ENCODE data around the gene CLASP2.
"Not testable (repeated sequence)": the region's sequence is repeated elsewhere in the genome, so short reads cannot be mapped to it uniquely, and the experiment has no call there.

The CLASP2 gene

DNA sequence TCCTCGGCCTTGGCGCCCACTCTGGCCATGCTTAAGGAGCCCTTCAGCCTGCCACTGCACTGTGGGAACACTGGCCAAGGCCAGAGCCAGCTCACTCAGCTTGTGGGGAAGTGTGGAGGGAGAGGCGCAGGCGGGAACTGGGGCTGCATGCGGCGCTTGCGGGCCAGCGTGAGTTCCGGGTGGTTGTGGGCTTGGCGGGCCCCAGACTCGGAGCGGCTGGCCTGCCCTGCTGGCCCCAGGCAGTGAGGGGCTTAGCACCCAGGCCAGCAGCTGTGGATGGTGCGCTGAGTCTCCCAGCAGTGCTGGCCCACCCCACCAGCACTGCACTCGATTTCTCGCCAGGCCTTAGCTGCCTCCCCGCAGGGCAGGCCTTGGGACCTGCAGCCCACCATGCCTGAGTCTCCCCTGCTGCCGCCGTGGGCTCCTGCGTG, 264.7 kb downstream of the CLASP2 start:
- no peak for TF ChIP-seq ARNTL (CRISPR knock-in tag; IDR thresholded peaks at IDR 0.05; ENCODE audit: borderline replicate concordance, low read depth)
- TF ChIP-seq ZFP30 (CRISPR knock-in tag; IDR thresholded peaks at IDR 0.05), result no peak
- no peak for TF ChIP-seq ISL1 (CRISPR knock-in tag; IDR thresholded peaks at IDR 0.05)
- TF ChIP-seq, protein P1, sequence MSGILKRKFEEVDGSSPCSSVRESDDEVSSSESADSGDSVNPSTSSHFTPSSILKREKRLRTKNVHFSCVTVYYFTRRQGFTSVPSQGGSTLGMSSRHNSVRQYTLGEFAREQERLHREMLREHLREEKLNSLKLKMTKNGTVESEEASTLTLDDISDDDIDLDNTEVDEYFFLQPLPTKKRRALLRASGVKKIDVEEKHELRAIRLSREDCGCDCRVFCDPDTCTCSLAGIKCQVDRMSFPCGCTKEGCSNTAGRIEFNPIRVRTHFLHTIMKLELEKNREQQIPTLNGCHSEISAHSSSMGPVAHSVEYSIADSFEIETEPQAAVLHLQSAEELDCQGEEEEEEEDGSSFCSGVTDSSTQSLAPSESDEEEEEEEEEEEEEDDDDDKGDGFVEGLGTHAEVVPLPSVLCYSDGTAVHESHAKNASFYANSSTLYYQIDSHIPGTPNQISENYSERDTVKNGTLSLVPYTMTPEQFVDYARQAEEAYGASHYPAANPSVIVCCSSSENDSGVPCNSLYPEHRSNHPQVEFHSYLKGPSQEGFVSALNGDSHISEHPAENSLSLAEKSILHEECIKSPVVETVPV (CRISPR knock-in tag; IDR thresholded peaks at IDR 0.05), result no peak
- no peak for TF ChIP-seq BACH2 (CRISPR knock-in tag; IDR thresholded peaks at IDR 0.05; ENCODE audit: borderline replicate concordance)
- no peak for TF ChIP-seq GLIS3 (CRISPR knock-in tag; IDR thresholded peaks at IDR 0.05)
- no peak for TF ChIP-seq ZNF565 (CRISPR knock-in tag; conservative IDR thresholded peaks at IDR 0.05; ENCODE audit: low read depth)
- no peak for TF ChIP-seq OSR1 (CRISPR knock-in tag; IDR thresholded peaks at IDR 0.05)

DNA sequence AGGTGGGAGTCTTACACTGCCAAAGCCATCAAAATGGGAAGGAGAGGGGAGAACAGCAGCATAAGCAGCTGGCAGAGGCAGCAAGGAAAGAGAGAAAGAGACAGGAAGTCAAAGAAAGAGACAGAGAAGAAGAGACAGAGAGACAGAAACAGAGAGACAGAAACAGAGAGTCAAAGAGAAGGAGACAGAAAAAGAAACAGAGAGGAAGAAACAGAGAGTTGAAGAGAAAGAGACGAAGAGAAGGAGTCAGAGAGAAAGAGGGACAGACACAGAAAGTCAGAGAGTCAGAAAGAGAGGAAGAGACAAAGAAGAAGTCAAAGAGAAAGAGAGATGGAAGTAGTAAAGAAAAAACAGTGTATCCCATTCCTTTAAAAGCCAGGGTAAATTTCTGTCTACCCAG, 266.1 kb downstream of the CLASP2 start:
- ATAC-seq, result not testable (repeated sequence)

More for the DNA sequence above, 264.7 kb downstream of the CLASP2 start:
- ATAC-seq, result no peak

DNA sequence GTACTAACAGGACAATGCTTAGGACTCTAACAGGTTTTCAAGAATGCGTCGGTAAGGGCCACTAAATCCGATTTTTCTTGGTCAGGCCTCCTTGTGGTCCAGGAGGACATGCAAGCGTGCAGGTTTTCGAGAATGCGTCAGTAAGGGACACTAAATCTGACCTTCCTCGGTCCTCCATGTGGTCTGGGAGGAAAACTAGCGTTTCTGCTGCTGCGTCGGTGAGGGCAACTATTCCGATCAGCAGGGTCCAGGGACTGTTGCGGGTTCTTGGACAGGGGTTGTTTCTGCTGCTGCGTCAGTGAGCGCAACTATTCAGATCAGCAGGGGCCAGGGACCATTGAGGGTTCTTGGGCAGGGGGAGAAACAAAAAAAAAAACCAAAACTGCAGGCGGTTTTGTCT, 270.1 kb downstream of the CLASP2 start:
- no peak for ATAC-seq
- TF ChIP-seq, protein P2, sequence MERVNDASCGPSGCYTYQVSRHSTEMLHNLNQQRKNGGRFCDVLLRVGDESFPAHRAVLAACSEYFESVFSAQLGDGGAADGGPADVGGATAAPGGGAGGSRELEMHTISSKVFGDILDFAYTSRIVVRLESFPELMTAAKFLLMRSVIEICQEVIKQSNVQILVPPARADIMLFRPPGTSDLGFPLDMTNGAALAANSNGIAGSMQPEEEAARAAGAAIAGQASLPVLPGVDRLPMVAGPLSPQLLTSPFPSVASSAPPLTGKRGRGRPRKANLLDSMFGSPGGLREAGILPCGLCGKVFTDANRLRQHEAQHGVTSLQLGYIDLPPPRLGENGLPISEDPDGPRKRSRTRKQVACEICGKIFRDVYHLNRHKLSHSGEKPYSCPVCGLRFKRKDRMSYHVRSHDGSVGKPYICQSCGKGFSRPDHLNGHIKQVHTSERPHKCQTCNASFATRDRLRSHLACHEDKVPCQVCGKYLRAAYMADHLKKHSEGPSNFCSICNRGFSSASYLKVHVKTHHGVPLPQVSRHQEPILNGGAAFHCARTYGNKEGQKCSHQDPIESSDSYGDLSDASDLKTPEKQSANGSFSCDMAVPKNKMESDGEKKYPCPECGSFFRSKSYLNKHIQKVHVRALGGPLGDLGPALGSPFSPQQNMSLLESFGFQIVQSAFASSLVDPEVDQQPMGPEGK (CRISPR knock-in tag; IDR thresholded peaks at IDR 0.05; ENCODE audit: borderline replicate concordance), result no peak
- TF ChIP-seq, protein P3, sequence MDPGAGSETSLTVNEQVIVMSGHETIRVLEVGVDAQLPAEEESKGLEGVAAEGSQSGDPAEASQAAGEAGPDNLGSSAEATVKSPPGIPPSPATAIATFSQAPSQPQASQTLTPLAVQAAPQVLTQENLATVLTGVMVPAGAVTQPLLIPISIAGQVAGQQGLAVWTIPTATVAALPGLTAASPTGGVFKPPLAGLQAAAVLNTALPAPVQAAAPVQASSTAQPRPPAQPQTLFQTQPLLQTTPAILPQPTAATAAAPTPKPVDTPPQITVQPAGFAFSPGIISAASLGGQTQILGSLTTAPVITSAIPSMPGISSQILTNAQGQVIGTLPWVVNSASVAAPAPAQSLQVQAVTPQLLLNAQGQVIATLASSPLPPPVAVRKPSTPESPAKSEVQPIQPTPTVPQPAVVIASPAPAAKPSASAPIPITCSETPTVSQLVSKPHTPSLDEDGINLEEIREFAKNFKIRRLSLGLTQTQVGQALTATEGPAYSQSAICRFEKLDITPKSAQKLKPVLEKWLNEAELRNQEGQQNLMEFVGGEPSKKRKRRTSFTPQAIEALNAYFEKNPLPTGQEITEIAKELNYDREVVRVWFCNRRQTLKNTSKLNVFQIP (CRISPR knock-in tag; IDR thresholded peaks at IDR 0.05; ENCODE audit: borderline replicate concordance, low read depth), result no peak
- no peak for TF ChIP-seq PPARA (CRISPR knock-in tag; IDR thresholded peaks at IDR 0.05; ENCODE audit: borderline replicate concordance)
- TF ChIP-seq CSDC2 (CRISPR knock-in tag; IDR thresholded peaks at IDR 0.05), result no peak
- TF ChIP-seq, protein P4, sequence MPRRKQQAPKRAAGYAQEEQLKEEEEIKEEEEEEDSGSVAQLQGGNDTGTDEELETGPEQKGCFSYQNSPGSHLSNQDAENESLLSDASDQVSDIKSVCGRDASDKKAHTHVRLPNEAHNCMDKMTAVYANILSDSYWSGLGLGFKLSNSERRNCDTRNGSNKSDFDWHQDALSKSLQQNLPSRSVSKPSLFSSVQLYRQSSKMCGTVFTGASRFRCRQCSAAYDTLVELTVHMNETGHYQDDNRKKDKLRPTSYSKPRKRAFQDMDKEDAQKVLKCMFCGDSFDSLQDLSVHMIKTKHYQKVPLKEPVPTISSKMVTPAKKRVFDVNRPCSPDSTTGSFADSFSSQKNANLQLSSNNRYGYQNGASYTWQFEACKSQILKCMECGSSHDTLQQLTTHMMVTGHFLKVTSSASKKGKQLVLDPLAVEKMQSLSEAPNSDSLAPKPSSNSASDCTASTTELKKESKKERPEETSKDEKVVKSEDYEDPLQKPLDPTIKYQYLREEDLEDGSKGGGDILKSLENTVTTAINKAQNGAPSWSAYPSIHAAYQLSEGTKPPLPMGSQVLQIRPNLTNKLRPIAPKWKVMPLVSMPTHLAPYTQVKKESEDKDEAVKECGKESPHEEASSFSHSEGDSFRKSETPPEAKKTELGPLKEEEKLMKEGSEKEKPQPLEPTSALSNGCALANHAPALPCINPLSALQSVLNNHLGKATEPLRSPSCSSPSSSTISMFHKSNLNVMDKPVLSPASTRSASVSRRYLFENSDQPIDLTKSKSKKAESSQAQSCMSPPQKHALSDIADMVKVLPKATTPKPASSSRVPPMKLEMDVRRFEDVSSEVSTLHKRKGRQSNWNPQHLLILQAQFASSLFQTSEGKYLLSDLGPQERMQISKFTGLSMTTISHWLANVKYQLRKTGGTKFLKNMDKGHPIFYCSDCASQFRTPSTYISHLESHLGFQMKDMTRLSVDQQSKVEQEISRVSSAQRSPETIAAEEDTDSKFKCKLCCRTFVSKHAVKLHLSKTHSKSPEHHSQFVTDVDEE (CRISPR knock-in tag; IDR thresholded peaks at IDR 0.05), result no peak
- TF ChIP-seq ZFP30 (CRISPR knock-in tag; IDR thresholded peaks at IDR 0.05), result no peak
- TF ChIP-seq RARB (CRISPR knock-in tag; IDR thresholded peaks at IDR 0.05), result no peak
- TF ChIP-seq ZNF8 (CRISPR knock-in tag; IDR thresholded peaks at IDR 0.05), result no peak
- TF ChIP-seq ISL1 (CRISPR knock-in tag; IDR thresholded peaks at IDR 0.05), result no peak
- TF ChIP-seq, protein P1 (CRISPR knock-in tag; IDR thresholded peaks at IDR 0.05), result no peak
- TF ChIP-seq ZNF70 (CRISPR knock-in tag; IDR thresholded peaks at IDR 0.05), result no peak
- TF ChIP-seq TOX (CRISPR knock-in tag; IDR thresholded peaks at IDR 0.05; ENCODE audit: borderline replicate concordance), result no peak
- TF ChIP-seq, protein P5, sequence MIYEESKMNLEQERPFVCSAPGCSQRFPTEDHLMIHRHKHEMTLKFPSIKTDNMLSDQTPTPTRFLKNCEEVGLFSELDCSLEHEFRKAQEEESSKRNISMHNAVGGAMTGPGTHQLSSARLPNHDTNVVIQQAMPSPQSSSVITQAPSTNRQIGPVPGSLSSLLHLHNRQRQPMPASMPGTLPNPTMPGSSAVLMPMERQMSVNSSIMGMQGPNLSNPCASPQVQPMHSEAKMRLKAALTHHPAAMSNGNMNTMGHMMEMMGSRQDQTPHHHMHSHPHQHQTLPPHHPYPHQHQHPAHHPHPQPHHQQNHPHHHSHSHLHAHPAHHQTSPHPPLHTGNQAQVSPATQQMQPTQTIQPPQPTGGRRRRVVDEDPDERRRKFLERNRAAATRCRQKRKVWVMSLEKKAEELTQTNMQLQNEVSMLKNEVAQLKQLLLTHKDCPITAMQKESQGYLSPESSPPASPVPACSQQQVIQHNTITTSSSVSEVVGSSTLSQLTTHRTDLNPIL (CRISPR knock-in tag; IDR thresholded peaks at IDR 0.05; ENCODE audit: low read depth), result no peak
- TF ChIP-seq ARNTL (CRISPR knock-in tag; IDR thresholded peaks at IDR 0.05; ENCODE audit: borderline replicate concordance, low read depth), result no peak
- no peak for TF ChIP-seq ZC3H10 (CRISPR knock-in tag; IDR thresholded peaks at IDR 0.05)
- TF ChIP-seq SNAI2 (CRISPR knock-in tag; IDR thresholded peaks at IDR 0.05), result no peak
- TF ChIP-seq ZNF565 (CRISPR knock-in tag; conservative IDR thresholded peaks at IDR 0.05; ENCODE audit: low read depth), result no peak
- no peak for TF ChIP-seq ZFP3 (CRISPR knock-in tag; IDR thresholded peaks at IDR 0.05)
- TF ChIP-seq ESRRG (CRISPR knock-in tag; IDR thresholded peaks at IDR 0.05), result no peak
- no peak for TF ChIP-seq BACH2 (CRISPR knock-in tag; IDR thresholded peaks at IDR 0.05; ENCODE audit: borderline replicate concordance)

DNA sequence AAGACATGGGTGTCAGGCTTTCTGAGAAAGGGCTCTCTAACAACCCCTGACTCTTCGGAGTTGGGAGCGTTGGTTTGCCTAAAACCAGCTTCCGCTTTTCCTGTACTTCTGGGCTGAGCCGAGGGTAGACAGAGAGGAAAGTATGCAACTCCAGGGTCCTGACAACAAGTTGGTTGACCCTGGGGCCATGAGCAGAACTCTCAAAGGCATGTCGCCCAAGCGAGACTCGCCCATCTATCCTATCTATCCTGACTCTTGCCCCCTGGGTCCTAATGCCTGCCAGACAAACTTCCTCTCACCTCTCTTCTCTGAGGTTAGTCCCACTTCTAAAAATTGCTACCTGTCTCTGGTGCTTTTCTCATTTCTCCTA, 270.8 kb downstream of the CLASP2 start:
- not testable (repeated sequence) for ATAC-seq

All from SK-N-SH treated with all-trans-retinoic acid at 6 μM for 48 hours (cell line).